WERI-Rb-1 (cell line): Measurements from ENCODE around the gene DST.

Experiments
- DNase-seq: peaks from one replicate; pipeline ENCODE4 v3.0.0-alpha.2; 2020
- H3K27ac ChIP-seq: fragments of 250-450 bp; sonication (Bioruptor Pico); 2 replicates; pipeline ENCODE4 v1.5.1; 2020; ENCODE audit warnings: mild to moderate bottlenecking, moderate library complexity
- H3K27me3 ChIP-seq: fragments of 250-450 bp; sonication (Bioruptor Pico); 2 replicates; pipeline ENCODE4 v1.5.1; 2021; ENCODE audit warnings: mild to moderate bottlenecking, low read depth, moderate library complexity; ENCODE audit not compliant: insufficient read depth, severe bottlenecking
- H3K36me3 ChIP-seq: fragments of 250-450 bp; sonication (Bioruptor Pico); 2 replicates; pipeline ENCODE4 v1.5.1; 2020; ENCODE audit warnings: mild to moderate bottlenecking, moderate library complexity
- H3K4me3 ChIP-seq: 2 replicates; pipeline ENCODE4 v1.5.1; 2011; ENCODE audit warnings: low read depth, mild to moderate bottlenecking, control low read depth, low read length
- H3K9me3 ChIP-seq: fragments of 250-450 bp; sonication (Bioruptor Pico); 2 replicates; pipeline ENCODE4 v1.5.1; 2021; ENCODE audit warnings: mild to moderate bottlenecking, moderate library complexity; ENCODE audit not compliant: severe bottlenecking
- CTCF ChIP-seq: IDR thresholded peaks from 2 replicates; pipeline ENCODE4 v1.5.1; 2011; ENCODE audit warnings: low read depth, mild to moderate bottlenecking, control low read depth, inconsistent platforms, low read length

The DST gene

GRCh38 chr6:56511591-56511990 is 131.1 kb downstream of the DST start:
- H3K36me3 ChIP-seq: peaks cover 86% of the 10 kb centered on the region
- DNase-seq: no peak
- no peaks in the 10 kb centered on the region for H3K9me3 ChIP-seq
- H3K27ac ChIP-seq: no peak overlapping the region
- H3K4me3 ChIP-seq: no peak overlapping the region
- no peaks in the 10 kb centered on the region for H3K27me3 ChIP-seq
- TF ChIP-seq CTCF: no peak

DNA sequence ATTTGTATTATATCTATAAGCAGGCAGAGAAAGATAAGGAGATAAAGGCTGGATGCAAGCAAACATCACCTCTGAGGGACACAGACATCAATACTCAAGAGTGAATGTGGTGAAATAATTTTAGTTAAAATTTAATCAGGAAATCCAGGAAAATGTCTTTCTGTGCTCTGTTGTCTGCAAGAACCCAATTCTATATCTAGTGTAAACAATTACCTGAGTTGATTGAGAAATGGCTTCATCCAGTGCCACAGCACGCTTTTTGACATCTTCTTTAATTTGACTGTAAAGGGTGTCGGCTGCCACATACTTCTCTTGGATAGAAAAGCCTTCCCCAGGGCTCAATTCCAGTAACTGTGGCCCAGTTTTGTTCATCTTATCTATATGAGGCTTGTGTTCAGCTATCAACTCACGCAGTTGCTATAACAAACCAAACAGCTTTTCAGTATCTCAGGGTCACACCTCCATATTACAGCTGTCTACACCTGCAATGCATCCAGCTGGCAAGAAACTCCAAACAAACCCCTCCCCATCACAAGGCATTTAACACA is 131.6 kb downstream of the DST start:
- Histone ChIP-seq H3K27ac (no peak overlapping the region), H3K27me3 (no peaks in the 10 kb centered on the region), H3K9me3 (no peaks in the 10 kb centered on the region), H3K4me3 (no peak overlapping the region), H3K36me3 (peaks cover 86% of the 10 kb centered on the region)
- no peak for DNase-seq
- no peak for TF ChIP-seq CTCF

- no peak for TF ChIP-seq CTCF
- Histone ChIP-seq H3K36me3 (peaks cover 79% of the 10 kb centered on the region), H3K4me3 (no peak overlapping the region), H3K27ac (no peak overlapping the region), H3K27me3 (no peaks in the 10 kb centered on the region), H3K9me3 (no peaks in the 10 kb centered on the region)
- no peak for DNase-seq
These were observed 133.7 kb downstream of the DST start for GRCh38 chr6:56509031-56509430.

- TF ChIP-seq CTCF: no peak
- peaks cover 65% of the 10 kb centered on the region for H3K36me3 ChIP-seq
- no peak overlapping the region for H3K27ac ChIP-seq
- no peaks in the 10 kb centered on the region for H3K9me3 ChIP-seq
- no peak overlapping the region for H3K4me3 ChIP-seq
- DNase-seq: no peak
- no peaks in the 10 kb centered on the region for H3K27me3 ChIP-seq
These were observed 135.2 kb downstream of the DST start for GRCh38 chr6:56507517-56507916.

DNA sequence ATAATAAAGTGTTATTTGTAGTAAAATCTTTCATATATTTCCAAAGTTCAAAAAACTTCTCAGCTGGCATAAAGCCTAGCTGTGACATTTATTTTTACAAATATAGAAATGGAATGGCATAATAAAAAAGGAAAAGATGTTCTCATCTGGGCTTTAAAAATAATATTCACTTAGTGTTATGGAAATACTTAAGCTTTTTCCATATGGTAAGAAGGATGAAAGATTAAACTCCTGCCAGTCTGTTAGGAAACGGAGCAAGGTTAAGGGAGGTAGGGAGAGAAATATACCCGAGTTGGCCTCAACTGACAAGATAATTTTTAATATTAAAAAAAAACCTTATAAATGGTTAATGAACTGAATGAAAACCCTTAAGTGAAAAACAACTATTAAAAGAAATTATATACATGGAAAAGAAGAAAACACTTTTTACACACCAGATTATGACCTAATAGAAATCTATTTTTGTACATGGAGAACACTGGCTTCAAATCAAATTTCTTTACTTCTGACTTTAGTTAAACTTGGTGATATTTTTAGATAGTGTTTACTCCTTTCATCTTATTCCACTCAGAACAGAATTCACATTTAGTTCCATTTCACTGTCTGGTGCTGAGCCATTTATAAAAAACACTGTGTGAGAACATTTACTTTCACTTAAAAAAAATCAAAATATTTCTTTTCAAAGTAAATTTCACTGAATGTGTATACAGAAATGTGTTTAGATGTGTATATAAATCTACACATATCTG is 137.0 kb downstream of the DST start:
- Histone ChIP-seq H3K27ac (no peak overlapping the region), H3K27me3 (no peaks in the 10 kb centered on the region), H3K4me3 (no peak overlapping the region), H3K9me3 (no peaks in the 10 kb centered on the region), H3K36me3 (peaks cover 60% of the 10 kb centered on the region)
- TF ChIP-seq CTCF: no peak
- no peak for DNase-seq

DNA sequence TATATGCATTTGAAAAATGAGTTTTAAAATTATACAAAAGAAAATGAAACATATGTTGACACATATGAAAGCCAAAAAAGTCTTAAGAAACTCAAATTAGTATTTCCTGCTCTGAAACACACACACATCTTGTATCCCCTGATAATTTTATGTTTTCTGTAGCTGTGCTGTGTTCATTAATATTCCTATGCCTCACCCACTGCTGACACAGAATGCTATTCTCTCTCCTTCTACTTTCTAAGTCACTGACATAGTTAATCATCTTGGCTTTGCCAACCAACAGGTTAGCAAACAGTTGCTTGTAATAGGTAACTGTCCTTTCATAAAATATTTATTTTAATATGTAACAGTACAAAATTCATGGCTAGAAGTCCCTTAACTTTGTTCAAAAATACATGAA is 140.7 kb downstream of the DST start:
- Histone ChIP-seq H3K9me3 (no peaks in the 10 kb centered on the region), H3K27ac (no peak overlapping the region), H3K36me3 (peaks cover 37% of the 10 kb centered on the region), H3K27me3 (no peaks in the 10 kb centered on the region), H3K4me3 (no peak overlapping the region)
- no peak for DNase-seq
- no peak for TF ChIP-seq CTCF
